ENCODE measurements around the gene HSD17B12. TPM values are rescaled to one million over a fixed set of nuclear protein-coding genes. Genes with fewer than 3 reads are reported as not detected.

Gene HSD17B12
- total and polyA plus RNA-seq, 2 of the 13 experiments (the other 11 are each of a cell fraction or from before 2014, with no cell fraction given) = 50.3 to 117 TPM

GRCh38 chr11:43643898-43644620, 36.5 kb upstream of the HSD17B12 start (continued):
- TF ChIP-seq PRDM4 (CRISPR knock-in tag; IDR thresholded peaks at IDR 0.05; ENCODE audit: borderline replicate concordance) (no peak), MIXL1 (CRISPR knock-in tag; IDR thresholded peaks at IDR 0.05) (0 out of 2 replicates have a peak, but pooled peaks have one; percentile 33), KDM6A (CRISPR knock-in tag; IDR thresholded peaks at IDR 0.05; ENCODE audit: low read depth) (no peak), ZNF605 (CRISPR knock-in tag; IDR thresholded peaks at IDR 0.05) (peak; percentile 66; the same call in 1 of the 2 replicates), KLF16 (CRISPR knock-in tag; IDR thresholded peaks at IDR 0.05) (peak in 1 of 2 experiments; percentile 77; a peak in 2 of 4 replicates), ZNF326 (CRISPR knock-in tag; IDR thresholded peaks at IDR 0.05; ENCODE audit: borderline replicate concordance) (no peak), ZFP41 (CRISPR knock-in tag; IDR thresholded peaks at IDR 0.05; ENCODE audit: borderline replicate concordance) (no peak), YEATS2 (CRISPR knock-in tag; IDR thresholded peaks at IDR 0.05; ENCODE audit: borderline replicate concordance) (peak; percentile 82; the same call in 1 of the 2 replicates), ZBTB8A (CRISPR knock-in tag; IDR thresholded peaks at IDR 0.05; ENCODE audit: borderline replicate concordance, low read depth) (no peak; the same call in 1 of the 2 replicates), MTA1 (CRISPR knock-in tag; IDR thresholded peaks at IDR 0.05; ENCODE audit: borderline replicate concordance) (peak; percentile 59; the same call in 1 of the 2 replicates), ZFAT (CRISPR knock-in tag; conservative IDR thresholded peaks at IDR 0.05) (no peak), ZFX (CRISPR knock-in tag; IDR thresholded peaks at IDR 0.05; ENCODE audit: low read depth) (peak; percentile 97), ZBTB38 (CRISPR knock-in tag; IDR thresholded peaks at IDR 0.05) (peak; percentile 36; the same call in 1 of the 2 replicates), NCOA1 (CRISPR knock-in tag; IDR thresholded peaks at IDR 0.05) (no peak), RFX1 (IDR thresholded peaks at IDR 0.05) (no peak), ZNF629 (CRISPR knock-in tag; conservative IDR thresholded peaks at IDR 0.05) (no peak), SIN3A (IDR thresholded peaks at IDR 0.05; ENCODE audit: borderline replicate concordance, low read depth, low read length) (peak; percentile 44; the same call in 1 of the 2 replicates), ZNF292 (CRISPR knock-in tag; IDR thresholded peaks at IDR 0.05; ENCODE audit: borderline replicate concordance, low read depth) (no peak), HOXA9 (CRISPR knock-in tag; IDR thresholded peaks at IDR 0.05; ENCODE audit: borderline replicate concordance) (no peak), HCFC1 (IDR thresholded peaks at IDR 0.05; ENCODE audit: low read depth, low read length) (peak; percentile 93), TBP (CRISPR knock-in tag; IDR thresholded peaks at IDR 0.05) (peak; percentile 98), BORCS8-MEF2B (CRISPR knock-in tag; IDR thresholded peaks at IDR 0.05) (peak; percentile 38; the same call in 1 of the 2 replicates)
- TF ChIP-seq, protein P1, sequence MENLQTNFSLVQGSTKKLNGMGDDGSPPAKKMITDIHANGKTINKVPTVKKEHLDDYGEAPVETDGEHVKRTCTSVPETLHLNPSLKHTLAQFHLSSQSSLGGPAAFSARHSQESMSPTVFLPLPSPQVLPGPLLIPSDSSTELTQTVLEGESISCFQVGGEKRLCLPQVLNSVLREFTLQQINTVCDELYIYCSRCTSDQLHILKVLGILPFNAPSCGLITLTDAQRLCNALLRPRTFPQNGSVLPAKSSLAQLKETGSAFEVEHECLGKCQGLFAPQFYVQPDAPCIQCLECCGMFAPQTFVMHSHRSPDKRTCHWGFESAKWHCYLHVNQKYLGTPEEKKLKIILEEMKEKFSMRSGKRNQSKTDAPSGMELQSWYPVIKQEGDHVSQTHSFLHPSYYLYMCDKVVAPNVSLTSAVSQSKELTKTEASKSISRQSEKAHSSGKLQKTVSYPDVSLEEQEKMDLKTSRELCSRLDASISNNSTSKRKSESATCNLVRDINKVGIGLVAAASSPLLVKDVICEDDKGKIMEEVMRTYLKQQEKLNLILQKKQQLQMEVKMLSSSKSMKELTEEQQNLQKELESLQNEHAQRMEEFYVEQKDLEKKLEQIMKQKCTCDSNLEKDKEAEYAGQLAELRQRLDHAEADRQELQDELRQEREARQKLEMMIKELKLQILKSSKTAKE (CRISPR knock-in tag; IDR thresholded peaks at IDR 0.05; ENCODE audit: borderline replicate concordance) = no peak
- TF ChIP-seq, protein P2, sequence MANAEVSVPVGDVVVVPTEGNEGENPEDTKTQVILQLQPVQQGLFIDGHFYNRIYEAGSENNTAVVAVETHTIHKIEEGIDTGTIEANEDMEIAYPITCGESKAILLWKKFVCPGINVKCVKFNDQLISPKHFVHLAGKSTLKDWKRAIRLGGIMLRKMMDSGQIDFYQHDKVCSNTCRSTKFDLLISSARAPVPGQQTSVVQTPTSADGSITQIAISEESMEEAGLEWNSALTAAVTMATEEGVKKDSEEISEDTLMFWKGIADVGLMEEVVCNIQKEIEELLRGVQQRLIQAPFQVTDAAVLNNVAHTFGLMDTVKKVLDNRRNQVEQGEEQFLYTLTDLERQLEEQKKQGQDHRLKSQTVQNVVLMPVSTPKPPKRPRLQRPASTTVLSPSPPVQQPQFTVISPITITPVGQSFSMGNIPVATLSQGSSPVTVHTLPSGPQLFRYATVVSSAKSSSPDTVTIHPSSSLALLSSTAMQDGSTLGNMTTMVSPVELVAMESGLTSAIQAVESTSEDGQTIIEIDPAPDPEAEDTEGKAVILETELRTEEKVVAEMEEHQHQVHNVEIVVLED (CRISPR knock-in tag; IDR thresholded peaks at IDR 0.05; ENCODE audit: borderline replicate concordance) = peak; percentile 70; the same call in 1 of the 2 replicates
